Ishikawa (cell line): ENCODE data around the gene EFHD2.

Experiments
- CEBPB ChIP-seq: IDR thresholded peaks from 2 replicates; pipeline ENCODE4 v1.6.1; 2012
- CREB1 ChIP-seq: IDR thresholded peaks from 2 replicates; pipeline ENCODE4 v1.6.1; 2012; ENCODE audit warnings: low read depth
- EGR1 ChIP-seq: IDR thresholded peaks from 2 replicates; pipeline ENCODE4 v1.6.1; 2012
- EP300 ChIP-seq: IDR thresholded peaks from 2 replicates; pipeline ENCODE4 v1.6.1; 2012; ENCODE audit warnings: borderline replicate concordance
- FOXM1 ChIP-seq: IDR thresholded peaks from 2 replicates; pipeline ENCODE4 v1.6.1; 2012; ENCODE audit warnings: low read depth, borderline replicate concordance
- MAX ChIP-seq: IDR thresholded peaks from 2 replicates; pipeline ENCODE4 v1.6.1; 2012
- NFIC ChIP-seq: IDR thresholded peaks from 2 replicates; pipeline ENCODE4 v1.6.1; 2012
- RAD21 ChIP-seq: IDR thresholded peaks from 2 replicates; pipeline ENCODE4 v1.6.1; 2012; ENCODE audit warnings: low read depth
- REST ChIP-seq: IDR thresholded peaks from 2 replicates; pipeline ENCODE4 v1.6.1; 2012; ENCODE audit warnings: low read depth, mild to moderate bottlenecking
- TAF1 ChIP-seq: IDR thresholded peaks from 2 replicates; pipeline ENCODE4 v1.6.1; 2012; ENCODE audit warnings: low read depth, mild to moderate bottlenecking
- TCF12 ChIP-seq: IDR thresholded peaks from 2 replicates; pipeline ENCODE4 v1.6.1; 2012; ENCODE audit warnings: low read depth
- TEAD4 ChIP-seq: IDR thresholded peaks from 2 replicates; pipeline ENCODE4 v1.6.1; 2012
- USF1 ChIP-seq: IDR thresholded peaks from 2 replicates; pipeline ENCODE4 v1.6.1; 2012
- YY1 ChIP-seq: IDR thresholded peaks from 2 replicates; pipeline ENCODE4 v1.6.1; 2012; ENCODE audit warnings: low read depth
- ZBTB7A ChIP-seq: IDR thresholded peaks from 2 replicates; pipeline ENCODE4 v1.6.1; 2012; ENCODE audit warnings: low read depth

The EFHD2 gene

GRCh38 chr1:15456313-15456954 is 46.7 kb downstream of the EFHD2 start, which contains the start of gene CELA2A:
TSS of gene CELA2A (plus strand) at chr1:15456732. CDS start at chr1:15456754, 22 bp downstream.
- no peak for TF ChIP-seq USF1
- TF ChIP-seq REST, result no peak
- no peak for TF ChIP-seq FOXM1
- no peak for TF ChIP-seq YY1
- no peak for TF ChIP-seq MAX
- no peak for TF ChIP-seq TCF12
- TF ChIP-seq NFIC, result no peak
- TF ChIP-seq TEAD4, result no peak
- no peak for TF ChIP-seq CREB1
- TF ChIP-seq CEBPB, result no peak
- no peak for TF ChIP-seq RAD21
- TF ChIP-seq EGR1, result no peak
- TF ChIP-seq EP300, result no peak
- no peak for TF ChIP-seq TAF1
- no peak for TF ChIP-seq ZBTB7A

- TF ChIP-seq FOXM1 (no peak), CEBPB (no peak), TAF1 (no peak), YY1 (no peak), MAX (no peak), TEAD4 (no peak), REST (no peak), USF1 (no peak), TCF12 (no peak), EGR1 (no peak)
Measured at GRCh38 chr1:15457585-15457984, 47.9 kb downstream of the EFHD2 start.

GRCh38 chr1:15459771-15460707 is 50.4 kb downstream of the EFHD2 start:
- no peak for TF ChIP-seq TEAD4
- no peak for TF ChIP-seq TCF12
- TF ChIP-seq USF1, result no peak
- no peak for TF ChIP-seq REST
- TF ChIP-seq CREB1, result no peak
- TF ChIP-seq RAD21, result no peak
- TF ChIP-seq NFIC, result no peak
- TF ChIP-seq FOXM1, result no peak
- no peak for TF ChIP-seq TAF1
- TF ChIP-seq MAX, result no peak
- no peak for TF ChIP-seq EP300
- no peak for TF ChIP-seq YY1
- TF ChIP-seq CEBPB, result no peak
- TF ChIP-seq EGR1, result no peak
- no peak for TF ChIP-seq ZBTB7A
